ENCODE measurements around the gene COL23A1.
"Not testable (repeated sequence)": the region's sequence is repeated elsewhere in the genome, so short reads cannot be mapped to it uniquely, and the experiment has no call there.

Gene COL23A1

DNA sequence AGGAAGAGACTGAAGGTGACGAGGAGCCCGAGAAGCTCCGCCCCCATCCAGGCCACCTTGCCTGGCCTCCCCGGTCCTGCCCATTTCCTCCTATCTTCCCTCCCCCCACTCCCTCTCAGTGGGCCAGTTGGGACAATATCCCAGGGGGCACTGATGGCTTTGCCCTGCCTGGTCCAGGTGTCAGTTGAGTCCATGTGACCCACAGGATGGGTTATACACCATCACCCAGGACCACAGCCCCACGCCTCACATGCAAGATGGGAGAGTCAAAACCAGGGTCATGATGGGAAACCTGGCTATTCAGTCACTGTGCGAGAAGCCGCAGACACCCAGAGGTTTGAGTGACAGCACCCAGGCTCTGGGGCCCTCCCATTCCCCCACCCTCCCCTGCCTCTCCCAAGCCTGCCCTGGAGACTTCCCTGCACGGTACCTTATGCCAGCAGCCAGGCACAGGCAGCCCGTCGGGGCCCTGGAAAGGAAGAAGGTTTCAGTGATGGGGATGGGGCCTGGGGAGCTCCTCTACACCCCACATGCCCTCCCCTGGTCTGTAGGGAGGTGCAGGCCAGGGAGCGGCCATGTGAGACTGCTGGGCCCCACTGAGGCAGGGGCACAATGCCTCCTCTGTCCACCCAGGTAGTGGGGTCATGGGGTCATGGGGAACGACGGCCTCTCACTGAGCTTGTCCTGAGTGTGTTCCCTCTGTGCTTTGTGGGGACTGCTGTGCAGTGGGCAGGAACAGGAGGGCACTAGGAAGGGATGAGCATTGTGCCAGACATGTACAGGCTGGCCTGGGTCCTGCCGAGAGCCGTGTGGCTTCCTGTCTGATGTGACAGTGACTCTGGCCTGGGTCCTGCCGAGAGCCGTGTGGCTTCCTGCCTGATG, 351.2 kb downstream of the COL23A1 start:
- no peak for DNase-seq (ENCODE audit: low spot score)

DNA sequence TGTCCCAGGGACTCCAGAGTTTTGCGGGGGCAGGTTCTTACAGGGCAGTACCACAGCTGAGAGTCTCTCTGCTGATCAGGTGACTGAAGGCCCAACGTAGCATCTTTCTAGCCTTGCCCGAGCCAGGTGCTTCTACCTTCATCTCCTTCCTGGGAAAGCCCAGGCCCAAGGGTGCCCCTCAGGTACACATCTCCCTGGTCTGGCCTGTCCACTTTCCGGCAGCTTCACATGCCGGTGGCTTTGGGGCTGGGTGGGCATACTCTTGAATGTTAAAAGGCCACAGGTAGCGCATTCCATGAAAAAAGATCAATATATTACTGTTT, 351.9 kb downstream of the COL23A1 start:
- DNase-seq (ENCODE audit: low spot score): no peak

DNA sequence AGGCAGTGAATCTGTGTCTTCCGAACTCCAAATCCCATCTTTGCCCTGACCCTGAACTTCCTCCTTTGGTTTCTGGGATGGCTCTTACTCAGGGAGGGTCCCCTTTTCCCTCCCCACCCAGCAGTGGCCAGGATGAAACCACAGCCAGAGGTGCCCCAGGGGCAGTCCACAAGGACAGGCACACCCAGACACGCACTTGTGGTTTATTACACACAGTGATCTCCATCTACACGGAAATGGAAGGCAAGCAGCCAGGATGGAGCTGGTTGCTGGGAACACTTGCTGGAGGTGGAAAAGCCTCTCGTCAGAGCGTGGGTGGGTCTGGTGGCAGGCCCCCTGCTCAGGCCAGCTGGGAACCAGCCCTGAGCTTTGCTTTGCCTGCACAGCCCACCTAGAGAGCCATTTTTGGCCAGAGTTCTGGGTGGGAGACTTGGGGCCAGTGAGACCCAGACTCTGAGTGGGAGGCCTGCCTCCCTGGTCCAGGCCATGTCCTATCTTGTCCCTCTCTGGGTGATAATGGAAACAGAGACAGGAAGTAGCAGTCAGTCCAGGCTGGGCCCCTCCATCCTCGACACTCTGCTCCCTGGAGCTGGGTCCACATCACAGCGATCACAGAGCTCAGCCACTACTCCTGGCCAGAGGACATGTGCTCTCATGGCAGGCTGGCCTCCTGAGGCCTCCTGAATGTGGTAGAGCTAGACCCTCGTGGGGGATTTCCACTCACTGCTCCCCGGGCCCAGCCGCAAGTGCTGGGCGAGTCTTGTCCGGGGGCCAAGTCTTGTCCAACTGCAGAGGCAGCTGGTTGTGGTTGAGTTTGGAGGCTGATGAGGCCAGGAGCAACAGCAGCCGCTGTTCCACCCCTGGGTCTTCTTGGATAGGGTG, 352.5 kb downstream of the COL23A1 start:
- DNase-seq (ENCODE audit: low spot score): peak; percentile 88

DNA sequence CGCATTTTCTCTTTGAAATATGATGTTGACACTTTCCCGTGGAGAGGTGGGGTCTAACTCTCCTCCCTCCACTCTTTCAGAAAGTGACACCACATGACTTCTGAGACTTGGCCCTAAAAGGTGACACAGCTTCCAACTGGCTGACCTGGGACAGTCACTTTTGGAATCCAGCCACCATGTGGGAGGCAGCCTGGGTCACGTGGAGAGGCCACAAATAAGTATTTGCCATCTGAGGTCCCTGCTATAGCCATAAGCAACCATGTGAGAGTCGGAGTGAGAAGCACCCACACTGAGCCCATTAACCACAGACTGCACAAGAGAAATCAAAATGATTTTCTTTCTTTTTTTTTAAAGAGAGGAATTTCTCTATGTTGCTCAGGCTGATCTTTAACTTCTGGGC, 353.5 kb downstream of the COL23A1 start:
- DNase-seq (ENCODE audit: low spot score): peak; percentile 23

DNA sequence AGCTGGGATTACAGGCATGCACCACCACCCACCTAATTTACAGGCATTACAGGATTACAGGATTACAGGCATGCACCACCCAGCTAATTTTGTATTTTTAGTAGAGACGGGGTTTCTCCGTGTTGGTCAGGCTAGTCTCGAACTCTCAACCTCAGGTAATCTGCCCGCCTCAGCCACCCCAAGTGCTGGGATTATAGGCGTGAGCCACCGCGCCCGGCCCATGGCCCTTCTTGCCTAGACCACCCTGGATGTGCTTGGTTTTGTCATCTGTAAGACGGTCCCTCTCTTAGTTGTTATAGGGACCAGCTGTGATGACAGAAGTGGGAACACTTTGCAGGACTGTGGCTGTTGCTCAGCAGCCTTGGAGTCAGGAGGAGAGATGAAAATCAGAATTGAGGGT, 354.1 kb downstream of the COL23A1 start:
- DNase-seq (ENCODE audit: low spot score): no peak

DNA sequence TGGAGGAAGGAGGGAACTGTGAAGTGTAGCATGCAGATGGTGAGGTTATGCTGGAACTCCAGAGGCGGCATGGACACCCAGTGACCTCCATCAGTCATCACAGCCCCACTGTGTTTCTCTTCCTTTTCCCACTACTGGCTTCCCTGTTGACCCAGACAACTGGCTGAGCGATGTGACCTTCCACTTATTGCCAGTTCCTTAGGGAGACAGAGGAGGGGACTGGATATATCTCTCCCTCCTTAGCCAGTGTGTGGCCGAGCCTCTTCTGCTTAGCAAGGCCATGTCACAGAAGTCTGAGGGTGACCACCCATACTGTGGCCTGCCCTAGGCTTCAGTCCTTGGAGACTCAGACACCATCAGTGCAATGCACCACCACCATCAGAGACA, 354.6 kb downstream of the COL23A1 start:
- no peak for DNase-seq (ENCODE audit: low spot score)

DNA sequence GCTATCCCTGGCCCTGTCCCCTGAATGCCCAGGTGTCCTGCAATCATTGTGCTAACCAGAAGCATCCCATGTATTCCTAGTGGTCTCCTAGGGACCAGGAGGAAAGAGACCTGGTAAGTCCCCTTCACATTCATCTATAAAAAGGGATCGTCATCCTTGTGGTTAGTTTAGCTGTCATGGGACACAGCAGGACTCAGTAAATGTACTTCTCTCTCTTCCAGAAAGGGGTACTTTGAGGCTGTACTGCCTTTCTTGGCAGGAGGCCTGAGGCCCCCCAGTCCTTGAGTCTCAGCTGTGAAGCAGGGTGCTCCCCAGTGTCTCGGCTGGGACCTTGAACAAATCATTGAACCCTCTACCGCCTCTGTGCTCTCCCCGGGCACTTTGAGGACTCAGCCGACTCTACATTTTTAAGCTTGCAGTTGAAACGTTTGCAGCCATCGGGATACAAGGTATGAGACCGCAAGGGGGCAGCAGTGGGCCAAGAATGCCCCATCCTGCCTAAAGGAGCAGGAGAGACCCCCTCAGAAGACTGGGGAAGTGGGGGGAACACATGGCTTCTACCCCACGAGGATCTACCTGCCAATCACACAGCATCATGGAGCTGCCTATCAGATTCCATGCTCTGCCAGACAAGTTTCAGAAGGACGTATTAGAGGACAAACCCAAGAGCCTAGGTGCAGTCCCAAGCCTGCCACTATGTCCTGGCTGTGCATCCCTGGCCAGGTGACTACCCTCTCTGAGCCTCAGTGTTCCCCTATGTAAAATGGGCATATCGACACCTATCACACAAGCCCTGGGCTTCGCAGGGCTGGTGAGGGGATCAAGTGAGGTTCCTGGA, 355.2 kb downstream of the COL23A1 start:
- DNase-seq (ENCODE audit: low spot score): peak; percentile 75

DNA sequence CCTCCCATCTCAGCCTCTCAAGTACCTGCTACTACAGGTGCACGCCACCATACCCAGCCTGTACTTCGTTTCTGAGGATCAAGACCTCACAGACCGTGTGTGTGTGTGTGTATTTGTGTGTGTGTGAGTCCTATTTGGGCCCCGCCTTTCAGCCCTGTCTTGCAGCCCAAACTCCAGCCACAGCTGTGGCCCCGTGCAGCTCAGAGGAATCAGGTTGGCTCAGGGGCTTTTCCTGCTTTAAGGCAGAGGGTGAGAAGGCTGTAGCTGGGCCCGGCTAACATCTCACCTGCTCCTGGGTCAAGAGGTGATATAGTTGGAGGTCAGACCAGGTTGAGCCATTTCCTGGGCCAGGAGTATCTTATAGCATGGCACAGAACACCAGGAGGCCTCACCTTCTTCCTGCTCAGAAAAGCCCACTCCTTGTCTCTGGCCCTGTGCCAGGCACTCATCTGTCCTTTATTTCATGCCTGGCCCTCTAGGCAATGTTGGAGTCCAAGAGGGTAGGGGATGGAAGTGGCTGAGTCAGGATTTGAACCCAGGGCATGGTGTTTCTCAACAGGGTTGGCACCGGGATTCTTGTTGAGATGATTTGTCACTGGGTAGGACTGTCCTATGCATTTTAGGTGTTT, 356.0 kb downstream of the COL23A1 start:
- no peak for DNase-seq (ENCODE audit: low spot score)

DNA sequence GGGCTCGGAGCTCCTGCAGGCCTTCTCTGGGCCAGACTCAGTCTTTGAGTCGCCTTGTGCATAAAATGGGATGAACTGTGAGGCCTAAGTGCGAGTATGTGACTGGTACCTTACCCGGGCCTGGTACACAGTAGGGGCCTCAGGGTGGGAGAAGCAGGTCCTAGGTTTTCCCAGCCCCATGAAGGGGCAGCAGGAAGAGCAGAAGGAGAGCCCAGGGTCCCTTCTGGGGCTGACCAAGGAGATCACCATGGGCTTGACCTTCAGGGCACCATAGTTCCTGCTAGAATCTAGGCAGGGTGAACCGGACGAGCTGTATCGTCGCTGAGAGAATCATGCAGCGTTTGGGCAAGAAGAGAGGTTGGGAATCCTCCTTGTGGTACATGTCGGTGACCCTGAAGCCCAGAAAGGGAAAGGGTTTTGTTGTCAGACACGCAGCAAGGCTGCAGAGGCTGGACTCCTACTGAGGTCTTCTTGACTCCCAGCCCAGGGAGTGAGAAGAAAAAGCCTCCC, 357.2 kb downstream of the COL23A1 start:
- DNase-seq (ENCODE audit: low spot score): no peak

DNA sequence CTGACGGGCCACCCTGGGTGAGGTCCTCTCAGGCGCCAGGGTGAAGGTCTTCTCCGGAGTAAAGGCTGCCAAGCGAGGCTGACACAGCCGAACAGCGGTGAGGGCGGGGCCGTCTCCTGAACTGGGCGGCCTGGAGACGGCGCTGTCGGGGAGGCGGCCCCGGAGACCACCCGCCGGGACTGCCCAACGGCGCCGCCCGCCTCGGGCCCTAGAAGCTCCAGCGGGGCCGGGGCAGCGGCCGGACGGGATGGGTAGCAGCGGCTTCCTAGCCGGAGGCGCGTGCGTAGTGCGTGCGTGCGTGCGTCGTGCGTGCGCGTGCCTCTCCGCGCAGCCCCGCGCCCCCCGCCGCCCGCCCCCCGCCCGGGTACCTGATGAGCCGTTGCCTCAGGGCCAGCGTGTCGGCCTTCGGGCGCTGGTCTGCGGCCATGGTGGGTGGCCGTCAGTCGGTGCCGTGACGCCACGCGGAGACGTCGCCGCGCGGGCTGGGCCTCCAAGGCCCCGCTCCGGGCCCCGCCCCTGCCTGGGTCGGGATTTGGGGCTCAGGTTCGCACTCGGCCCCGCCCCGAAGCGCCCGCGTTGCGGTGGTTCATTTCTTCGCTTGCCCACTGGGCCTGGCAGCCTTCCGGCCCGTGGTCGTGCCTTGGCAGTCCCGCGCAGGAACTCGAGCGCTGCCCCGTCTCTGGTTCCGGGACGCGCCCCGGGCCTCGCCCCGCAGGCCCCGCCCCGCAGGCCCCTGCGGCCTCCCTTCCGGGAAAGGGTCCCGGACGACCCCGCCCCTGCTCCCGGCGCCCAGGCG, 357.9 kb downstream of the COL23A1 start, which contains the start of gene PHYKPL:
TSS of gene PHYKPL (minus strand) at position 679 of the 796 bp plus-strand sequence. CDS start at position 427, 252 bp downstream.
- peak; percentile 74 for DNase-seq (ENCODE audit: low spot score)

DNA sequence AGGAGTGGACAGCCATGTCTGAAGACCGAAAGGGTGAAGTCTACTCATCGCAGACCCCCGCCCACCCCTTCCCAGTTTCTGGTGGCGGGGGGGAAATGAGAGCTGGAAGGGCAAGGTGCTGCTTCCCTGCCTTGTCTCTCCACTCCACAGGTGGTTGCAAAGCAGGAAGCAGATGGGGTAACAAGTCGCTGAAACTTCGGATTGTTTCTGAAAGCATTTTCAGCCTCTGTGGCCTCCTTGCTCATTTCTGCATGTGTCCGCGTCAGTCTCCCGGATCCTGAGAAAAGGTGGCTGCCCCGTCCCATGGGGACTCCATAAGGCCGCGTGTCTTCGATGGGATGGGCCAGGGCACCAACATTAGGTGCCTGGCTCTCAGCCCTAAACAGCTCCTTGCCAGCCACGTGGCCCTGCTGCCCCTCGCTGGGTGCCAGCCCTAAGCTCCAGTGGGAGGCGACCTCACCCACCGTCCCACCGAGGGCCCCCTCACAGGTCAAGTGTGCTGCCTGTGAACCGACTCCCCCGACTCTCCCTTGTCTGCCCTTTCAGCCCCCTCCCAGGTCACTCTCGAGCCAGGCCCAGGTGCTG, 358.6 kb downstream of the COL23A1 start:
- no peak for DNase-seq (ENCODE audit: low spot score)

DNA sequence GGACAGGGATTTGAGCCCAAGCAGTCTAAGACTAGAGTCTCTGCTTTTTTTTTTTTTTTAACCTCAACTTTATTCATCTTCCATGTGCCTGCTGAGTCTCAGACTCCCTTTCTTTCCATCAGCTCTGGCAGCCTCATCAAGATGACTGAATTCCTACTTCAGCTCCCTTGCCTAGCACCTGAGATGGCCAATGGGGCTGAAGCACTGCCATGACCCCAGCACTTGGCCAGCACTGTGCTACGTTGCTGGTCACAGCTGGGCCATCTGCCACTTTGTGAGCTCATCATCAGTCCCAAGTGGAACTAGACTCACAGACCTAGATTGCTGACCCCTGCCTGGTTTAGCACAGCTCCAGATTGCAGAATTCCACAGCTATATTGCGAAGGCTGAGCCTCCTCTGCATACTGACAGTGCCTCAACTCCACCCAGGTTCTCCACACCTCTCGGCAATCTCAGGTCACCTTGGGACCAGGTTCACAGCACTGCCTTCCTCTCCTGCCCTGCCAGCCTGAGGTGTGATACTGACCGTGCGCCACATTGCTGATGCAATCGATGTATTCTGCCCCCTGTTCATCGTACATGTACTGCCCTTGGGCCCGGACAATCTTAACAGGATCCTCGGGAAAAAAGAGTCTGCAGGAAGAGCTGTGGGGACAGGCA, 359.2 kb downstream of the COL23A1 start:
- DNase-seq (ENCODE audit: low spot score): peak; percentile 61

DNA sequence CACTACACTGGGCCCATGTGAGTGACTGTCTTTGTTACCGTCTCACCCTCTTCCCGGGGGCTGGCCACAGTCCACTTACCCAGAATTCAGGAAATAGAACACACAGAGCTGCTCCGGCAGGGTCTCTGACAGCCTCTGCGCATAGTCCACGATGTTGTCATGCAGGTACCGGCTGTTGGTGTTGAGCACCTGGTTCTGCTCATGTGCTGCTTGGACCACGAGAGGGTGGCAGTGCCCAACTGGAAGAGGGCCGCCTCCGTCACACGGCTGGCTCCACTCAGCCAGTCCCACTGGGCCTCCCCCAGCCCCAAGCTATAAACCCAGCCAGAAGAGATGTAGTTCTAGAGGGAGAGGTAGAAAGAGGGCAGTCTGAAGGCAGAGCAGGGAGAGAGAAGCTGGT, 360.3 kb downstream of the COL23A1 start:
- DNase-seq (ENCODE audit: low spot score): no peak

DNA sequence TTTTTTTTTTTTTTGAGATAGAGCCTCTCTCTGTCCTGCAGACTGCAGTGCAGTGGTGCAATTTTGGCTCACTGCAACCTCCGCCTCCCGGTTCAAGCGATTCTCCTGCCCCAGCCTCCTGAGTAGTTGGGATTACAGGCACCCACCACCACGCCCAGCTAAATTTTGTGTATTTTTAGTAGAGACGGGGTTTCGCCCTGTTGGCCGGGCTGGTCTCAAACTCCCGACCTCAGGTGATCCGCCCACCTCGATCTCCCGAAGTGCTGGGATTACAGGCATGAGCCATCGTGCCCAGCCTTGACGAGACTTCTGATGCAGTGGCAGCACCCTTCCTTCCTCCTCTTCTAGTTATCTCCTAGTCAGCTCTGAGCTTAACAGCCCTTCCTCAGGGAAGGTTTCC, 361.1 kb downstream of the COL23A1 start:
- DNase-seq (ENCODE audit: low spot score): not testable (repeated sequence)

DNA sequence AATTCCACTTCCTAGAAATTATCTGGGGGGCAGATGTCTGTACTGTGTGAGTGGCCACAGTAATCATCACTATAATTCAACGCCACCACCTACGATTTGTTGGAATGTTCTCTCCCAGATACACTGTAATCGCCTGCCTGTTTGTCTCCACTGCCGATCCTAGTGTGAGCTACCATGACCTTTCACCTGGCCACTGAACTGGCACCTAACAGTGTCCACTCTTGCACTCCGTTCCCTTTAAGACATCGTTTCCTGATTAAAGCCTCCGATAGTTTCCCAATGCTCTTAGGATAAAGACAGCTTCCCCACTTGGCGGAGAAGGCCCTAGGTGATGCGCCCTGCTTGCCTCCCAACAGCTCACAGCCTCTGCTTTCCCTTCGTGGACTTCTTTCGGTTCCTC, 361.6 kb downstream of the COL23A1 start:
- no peak for DNase-seq (ENCODE audit: low spot score)

DNA sequence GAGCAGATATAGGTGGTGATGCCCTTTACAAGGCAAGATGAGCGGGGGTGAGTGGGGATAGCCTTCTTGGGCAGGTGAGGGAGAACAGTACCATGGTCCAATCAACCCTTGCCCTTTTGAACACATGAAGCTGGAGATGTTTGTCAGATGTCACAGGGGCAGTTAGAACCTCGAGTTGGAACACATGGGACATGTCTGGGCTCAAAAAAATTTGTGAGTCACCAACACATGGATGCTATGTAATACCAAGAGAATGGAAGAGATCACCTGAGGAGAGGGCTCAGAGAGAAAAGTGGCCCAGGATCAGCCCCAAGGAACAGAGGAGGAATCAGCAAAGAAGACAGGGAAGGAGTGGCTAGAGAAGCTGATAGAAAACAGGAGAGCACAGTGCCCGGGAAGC, 362.3 kb downstream of the COL23A1 start:
- no peak for DNase-seq (ENCODE audit: low spot score)

DNA sequence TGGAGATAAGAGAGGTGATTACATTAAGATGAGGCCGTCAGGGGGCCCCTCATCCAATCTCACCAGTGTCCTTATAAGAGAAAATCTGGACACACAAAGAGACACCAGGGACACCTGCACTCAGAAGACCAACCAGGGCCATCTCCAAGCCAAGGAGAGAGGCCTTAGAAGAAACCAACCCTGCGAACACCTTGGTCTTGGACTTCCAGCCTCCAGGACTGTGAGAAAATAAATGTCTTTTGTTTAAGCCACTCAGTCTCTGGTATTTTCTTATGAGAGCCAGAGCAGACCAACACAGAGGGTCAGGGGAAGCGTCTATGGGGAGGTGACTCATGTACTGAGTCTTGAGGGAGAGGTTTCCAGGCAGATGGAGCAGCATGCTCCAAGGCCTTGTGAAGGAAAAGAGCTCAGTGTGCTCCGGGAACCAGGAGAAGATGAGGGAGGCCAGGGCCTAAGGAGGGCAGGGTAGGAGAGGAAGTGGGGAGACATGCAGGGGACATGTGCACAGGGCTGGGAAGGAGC, 363.0 kb downstream of the COL23A1 start:
- no peak for DNase-seq (ENCODE audit: low spot score)

DNA sequence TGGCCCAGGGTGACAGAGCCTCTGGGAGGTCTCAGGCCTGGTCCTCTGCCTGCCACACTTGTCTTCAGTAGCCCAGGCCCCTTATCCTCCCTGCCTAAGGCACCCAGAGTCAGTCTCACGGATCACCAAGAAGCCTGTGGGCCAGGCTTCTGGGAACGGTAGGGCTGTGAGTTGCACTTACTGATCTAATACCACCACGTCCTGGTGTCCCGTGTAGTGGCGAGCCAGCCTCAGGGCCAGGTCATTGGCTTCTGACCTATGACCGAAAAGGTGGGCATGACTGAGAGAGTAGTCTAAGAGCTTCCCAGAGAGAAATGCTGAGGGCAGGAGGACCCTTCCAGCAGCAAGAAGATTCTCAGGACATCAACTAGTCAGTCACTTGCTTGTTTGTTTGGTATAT, 365.0 kb downstream of the COL23A1 start:
- DNase-seq (ENCODE audit: low spot score): no peak

DNA sequence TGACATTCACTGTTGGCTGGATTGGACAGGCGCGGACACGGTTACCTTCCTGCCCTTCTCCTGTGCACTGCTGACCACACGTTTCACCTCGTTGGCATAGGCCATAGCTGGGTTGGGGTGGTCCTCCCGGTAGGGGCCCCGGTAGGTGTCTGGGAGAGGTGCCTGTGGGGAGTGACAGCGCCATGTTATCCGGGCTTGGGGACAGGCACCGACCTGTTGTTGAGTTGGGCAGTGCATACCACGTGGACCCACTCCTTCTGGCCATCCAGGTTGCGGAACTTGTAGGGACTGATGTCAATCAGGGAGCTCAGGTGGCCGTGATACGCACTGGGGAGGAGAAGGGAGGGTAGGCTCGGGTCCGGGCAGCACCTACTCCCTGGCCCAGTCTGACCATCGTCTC, 365.8 kb downstream of the COL23A1 start:
- no peak for DNase-seq (ENCODE audit: low spot score)
